Parathyroid adenoma (tissue), 2 donors: ENCODE data around the gene XKR8.

Experiments used
- H2AFZ ChIP-seq: fragments of 300-600 bp; sonication (generic); one replicate; pipeline ENCODE4 v1.7.0; 2017; ENCODE audit warnings: antibody characterized with exemption, mild to moderate bottlenecking
- H3K27ac ChIP-seq: fragments of 300-600 bp; sonication (generic); one replicate; pipeline ENCODE4 v1.7.0; 2017
- H3K27me3 ChIP-seq: fragments of 300-600 bp; sonication (generic); one replicate; pipeline ENCODE4 v1.7.0; 2017; ENCODE audit warnings: low read length; ENCODE audit not compliant: control insufficient read depth, insufficient read depth
- H3K36me3 ChIP-seq: fragments of 300-600 bp; sonication (generic); one replicate; pipeline ENCODE4 v1.7.0; 2017; ENCODE audit warnings: low read length; ENCODE audit not compliant: control insufficient read depth, insufficient read depth
- H3K4me1 ChIP-seq: fragments of 300-600 bp; sonication (generic); one replicate; pipeline ENCODE4 v1.7.0; 2017; ENCODE audit warnings: control low read depth
- H3K4me2 ChIP-seq: fragments of 300-600 bp; sonication (generic); one replicate; pipeline ENCODE4 v1.7.0; 2017; ENCODE audit warnings: low read length
- H3K4me3 ChIP-seq: fragments of 300-600 bp; sonication (generic); one replicate; pipeline ENCODE4 v1.7.0; 2017; ENCODE audit warnings: low read depth, low read length
- H3K79me2 ChIP-seq: fragments of 300-600 bp; sonication (generic); one replicate; pipeline ENCODE4 v1.7.0; 2017; ENCODE audit warnings: control low read depth
- H3K9ac ChIP-seq: fragments of 300-600 bp; sonication (generic); one replicate; pipeline ENCODE4 v1.7.0; 2017; ENCODE audit warnings: mild to moderate bottlenecking
- H3K9me3 ChIP-seq: fragments of 300-600 bp; sonication (generic); one replicate; pipeline ENCODE4 v1.7.0; 2017; ENCODE audit warnings: low read length; ENCODE audit not compliant: control insufficient read depth
- TF ChIP-seq, protein P1 (sequence below): fragments of 300-600 bp; sonication (generic); IDR thresholded peaks from one replicate; pipeline ENCODE4 v1.7.0; 2017; ENCODE audit warnings: antibody characterized with exemption, mild to moderate bottlenecking
- donor health status: primary hyperparathyroidism.

The XKR8 gene

DNA sequence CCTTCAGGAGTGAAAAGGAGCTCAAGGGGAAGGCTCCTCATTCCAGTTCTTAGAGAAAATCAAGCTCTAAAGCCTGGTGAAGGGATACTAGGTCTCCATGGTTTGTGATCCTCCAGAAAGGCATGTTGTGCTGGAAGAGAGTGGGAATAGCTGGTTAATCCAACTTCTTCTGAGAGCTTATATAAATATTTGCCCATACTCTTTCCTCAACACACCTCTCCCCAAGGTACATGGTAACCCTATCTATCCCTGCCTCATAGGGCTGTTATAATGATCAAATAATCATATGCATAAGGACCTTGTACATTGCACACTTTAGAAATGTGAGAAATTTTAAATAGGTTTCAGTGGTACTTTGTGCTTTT is 14.6 kb downstream of the XKR8 start:
- Histone ChIP-seq H3K4me1 (no peaks in the 10 kb centered on the region), H2AFZ (no peak overlapping the region), H3K79me2 (no peaks in the 10 kb centered on the region), H3K9me3 (no peaks in the 10 kb centered on the region), H3K36me3 (no peaks in the 10 kb centered on the region), H3K4me3 (no peak overlapping the region), H3K27ac (no peak overlapping the region), H3K4me2 (no peak overlapping the region), H3K9ac (no peak overlapping the region), H3K27me3 (no peaks in the 10 kb centered on the region)
- TF ChIP-seq, protein P1, sequence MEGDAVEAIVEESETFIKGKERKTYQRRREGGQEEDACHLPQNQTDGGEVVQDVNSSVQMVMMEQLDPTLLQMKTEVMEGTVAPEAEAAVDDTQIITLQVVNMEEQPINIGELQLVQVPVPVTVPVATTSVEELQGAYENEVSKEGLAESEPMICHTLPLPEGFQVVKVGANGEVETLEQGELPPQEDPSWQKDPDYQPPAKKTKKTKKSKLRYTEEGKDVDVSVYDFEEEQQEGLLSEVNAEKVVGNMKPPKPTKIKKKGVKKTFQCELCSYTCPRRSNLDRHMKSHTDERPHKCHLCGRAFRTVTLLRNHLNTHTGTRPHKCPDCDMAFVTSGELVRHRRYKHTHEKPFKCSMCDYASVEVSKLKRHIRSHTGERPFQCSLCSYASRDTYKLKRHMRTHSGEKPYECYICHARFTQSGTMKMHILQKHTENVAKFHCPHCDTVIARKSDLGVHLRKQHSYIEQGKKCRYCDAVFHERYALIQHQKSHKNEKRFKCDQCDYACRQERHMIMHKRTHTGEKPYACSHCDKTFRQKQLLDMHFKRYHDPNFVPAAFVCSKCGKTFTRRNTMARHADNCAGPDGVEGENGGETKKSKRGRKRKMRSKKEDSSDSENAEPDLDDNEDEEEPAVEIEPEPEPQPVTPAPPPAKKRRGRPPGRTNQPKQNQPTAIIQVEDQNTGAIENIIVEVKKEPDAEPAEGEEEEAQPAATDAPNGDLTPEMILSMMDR, result no peak

DNA sequence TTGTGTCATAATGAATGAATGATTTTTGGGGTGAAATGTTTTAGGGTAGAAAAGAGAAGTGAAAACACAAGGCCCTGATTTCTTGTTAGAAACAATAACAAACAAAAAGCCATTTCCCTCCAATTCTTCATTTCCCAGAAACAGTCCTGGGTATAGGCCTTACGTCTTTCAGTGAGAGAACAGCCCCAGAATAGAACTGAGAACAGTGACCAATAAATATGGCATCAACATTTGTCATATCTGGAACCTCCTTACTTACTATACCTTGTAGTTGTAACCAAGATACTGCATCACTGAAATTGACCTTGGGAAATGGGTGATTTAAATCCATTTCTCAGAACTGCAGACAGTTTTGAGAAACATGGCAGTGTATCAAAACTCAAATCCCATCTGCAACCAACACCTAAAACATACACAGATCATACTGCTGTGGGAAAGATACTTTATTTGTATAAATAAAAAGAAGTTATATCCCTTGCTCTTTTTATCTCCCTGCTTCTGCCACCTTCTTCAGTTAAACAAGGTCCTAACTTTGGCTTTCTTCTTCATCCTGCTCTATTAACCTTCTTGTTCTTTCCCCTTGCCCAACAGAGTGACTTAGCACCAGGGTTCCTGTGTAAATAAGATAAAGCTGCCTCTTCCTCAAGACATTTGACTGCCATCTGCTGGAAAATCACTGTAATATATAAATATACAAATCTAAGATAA is 19.5 kb downstream of the XKR8 start:
- H3K4me2 ChIP-seq, result no peak overlapping the region
- no peak overlapping the region for H3K9ac ChIP-seq
- TF ChIP-seq, protein P1, result peak; percentile 34
- H3K9me3 ChIP-seq, result no peaks in the 10 kb centered on the region
- H3K79me2 ChIP-seq, result no peaks in the 10 kb centered on the region
- H3K36me3 ChIP-seq, result no peaks in the 10 kb centered on the region
- no peaks in the 10 kb centered on the region for H3K27me3 ChIP-seq
- H3K4me1 ChIP-seq, result no peaks in the 10 kb centered on the region
- no peak overlapping the region for H3K27ac ChIP-seq
- no peak overlapping the region for H3K4me3 ChIP-seq
- H2AFZ ChIP-seq, result no peak overlapping the region

DNA sequence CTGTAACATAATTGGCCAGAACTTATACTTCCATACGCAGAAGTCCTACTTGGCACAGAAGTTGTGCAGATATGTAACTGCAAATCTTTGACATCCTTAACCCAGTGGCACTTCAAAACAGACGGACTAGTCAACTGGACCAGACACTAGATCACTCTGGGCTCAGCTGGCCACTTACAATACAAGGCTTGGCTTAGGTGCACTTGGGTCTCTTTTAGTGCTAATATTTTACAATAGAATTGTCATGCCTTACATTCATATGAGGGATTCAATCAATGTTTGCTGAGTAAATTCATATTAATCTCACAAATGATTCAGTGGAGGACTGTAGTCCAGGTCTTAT is 20.1 kb downstream of the XKR8 start:
- Histone ChIP-seq H3K4me1 (no peaks in the 10 kb centered on the region), H3K9ac (no peak overlapping the region), H3K27me3 (no peaks in the 10 kb centered on the region), H3K9me3 (no peaks in the 10 kb centered on the region), H3K4me2 (no peak overlapping the region), H3K27ac (no peak overlapping the region), H3K79me2 (no peaks in the 10 kb centered on the region), H3K36me3 (no peaks in the 10 kb centered on the region), H2AFZ (no peak overlapping the region), H3K4me3 (no peak overlapping the region)
- TF ChIP-seq, protein P1, result no peak

DNA sequence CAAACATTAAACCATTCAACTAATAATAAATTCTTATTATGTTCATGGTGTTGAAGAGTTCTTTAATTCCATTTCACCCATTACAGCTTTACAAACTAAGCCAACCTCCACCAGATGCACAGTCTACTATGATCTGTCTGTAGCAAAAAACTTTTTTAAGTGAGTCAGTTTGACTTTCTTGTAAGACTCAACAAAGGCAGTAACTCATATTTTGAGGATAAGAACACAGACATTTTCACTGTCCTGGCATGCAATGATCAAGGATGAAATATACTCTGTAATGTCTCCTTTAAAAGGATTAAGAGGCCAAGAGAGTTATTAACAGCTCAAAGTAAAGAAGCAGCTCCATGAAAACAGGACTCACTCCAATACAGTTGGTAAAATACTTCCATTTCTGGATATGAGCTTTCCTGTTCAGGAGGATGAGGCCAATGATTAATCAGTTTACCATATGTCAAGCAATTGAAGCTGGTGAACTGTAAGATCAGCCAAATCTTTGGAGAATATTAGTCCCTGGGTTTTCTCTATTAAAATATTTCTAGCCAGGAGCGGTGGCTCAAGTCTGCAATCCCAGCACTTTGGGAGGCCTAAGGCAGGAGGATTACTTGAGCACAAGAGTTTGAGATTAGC is 20.6 kb downstream of the XKR8 start:
- Histone ChIP-seq H3K79me2 (no peaks in the 10 kb centered on the region), H3K36me3 (no peaks in the 10 kb centered on the region), H3K4me2 (no peak overlapping the region), H3K9ac (no peak overlapping the region), H3K4me1 (no peaks in the 10 kb centered on the region), H2AFZ (no peak overlapping the region), H3K4me3 (no peak overlapping the region), H3K27me3 (no peaks in the 10 kb centered on the region), H3K27ac (no peak overlapping the region), H3K9me3 (no peaks in the 10 kb centered on the region)
- TF ChIP-seq, protein P1, result no peak

DNA sequence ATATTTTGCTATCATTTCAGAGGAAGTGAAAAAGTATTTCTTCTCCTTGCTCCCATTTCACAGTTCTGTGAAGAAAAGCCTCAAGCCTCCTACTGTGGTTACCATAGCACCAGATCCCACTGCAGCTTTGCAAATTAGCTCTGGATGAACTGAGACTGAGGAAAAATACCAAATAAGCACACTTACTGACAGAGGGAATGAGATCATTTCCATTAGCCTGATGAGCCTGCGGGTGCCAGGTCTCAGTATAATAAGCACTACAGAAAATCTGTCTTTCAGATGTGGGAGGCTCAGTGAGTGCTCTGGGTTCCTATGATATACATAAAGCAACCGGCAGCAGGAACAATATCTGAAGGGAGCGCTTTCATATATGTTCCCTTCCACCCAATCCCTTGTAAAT is 21.4 kb downstream of the XKR8 start:
- no peak overlapping the region for H3K9ac ChIP-seq
- no peaks in the 10 kb centered on the region for H3K79me2 ChIP-seq
- no peak overlapping the region for H3K4me2 ChIP-seq
- no peaks in the 10 kb centered on the region for H3K9me3 ChIP-seq
- no peak overlapping the region for H3K27ac ChIP-seq
- no peaks in the 10 kb centered on the region for H3K36me3 ChIP-seq
- no peak overlapping the region for H2AFZ ChIP-seq
- no peaks in the 10 kb centered on the region for H3K4me1 ChIP-seq
- no peak overlapping the region for H3K4me3 ChIP-seq
- H3K27me3 ChIP-seq, result no peaks in the 10 kb centered on the region
- TF ChIP-seq, protein P1, result no peak
